Measurements from ENCODE around the gene COG5.

The COG5 gene

DNA sequence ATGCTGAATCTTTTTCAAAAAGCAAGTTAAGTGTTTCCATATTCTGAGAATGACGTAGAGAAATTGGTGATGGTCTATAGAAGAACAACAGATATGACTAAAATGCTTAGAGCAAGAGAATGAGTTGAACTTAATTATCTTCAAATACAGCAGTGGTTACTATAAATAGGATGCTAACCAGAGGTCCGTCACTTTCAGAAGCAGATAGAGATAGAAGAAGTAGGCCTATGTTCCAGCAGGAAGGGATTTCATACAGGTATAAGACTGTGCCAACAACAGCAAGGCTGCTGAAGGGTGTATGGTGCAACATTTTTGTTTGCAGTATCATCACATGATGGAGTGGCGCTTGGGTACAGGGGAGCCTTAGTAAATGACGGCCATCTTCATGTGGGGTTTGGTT, 326.3 kb downstream of the COG5 start:
- H3K9me2 ChIP-seq (replicated peaks; ENCODE audit: control insufficient read depth, low read length) = no peaks in the 10 kb centered on the region

DNA sequence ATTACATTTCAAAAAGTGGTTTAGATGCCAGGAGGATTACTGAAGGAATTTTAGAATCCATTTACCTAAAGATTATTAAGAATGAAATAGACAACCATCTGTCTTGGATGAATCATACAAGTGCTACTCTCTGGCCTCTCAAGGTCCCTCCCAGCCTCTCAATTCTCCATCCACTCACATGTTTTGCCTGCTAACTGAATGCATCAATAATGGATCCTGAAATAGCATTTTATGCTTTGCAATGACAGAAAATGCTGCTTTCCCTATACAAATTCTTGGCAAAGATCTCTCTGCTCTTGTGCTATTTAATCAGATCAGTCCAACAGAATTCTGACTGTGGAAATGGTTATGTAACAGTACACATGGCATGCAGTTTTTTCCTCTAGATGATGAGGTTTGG, 326.9 kb downstream of the COG5 start:
- Histone ChIP-seq H3K9me3 (ENCODE audit: control insufficient read depth, insufficient read depth, low read length) (no peaks in the 10 kb centered on the region), H3K79me2 (ENCODE audit: control insufficient read depth, low read length) (no peaks in the 10 kb centered on the region), H3K4me2 (ENCODE audit: low read length) (no peak overlapping the region), H3K27me3 (ENCODE audit: control insufficient read depth, low read length) (no peaks in the 10 kb centered on the region), H3K4me1 (ENCODE audit: control insufficient read depth, low read length) (peaks cover 8% of the 10 kb centered on the region), H4K20me1 (ENCODE audit: control insufficient read depth, insufficient read depth, low read depth, low read length) (no peaks in the 10 kb centered on the region), H3K4me3 (ENCODE audit: low read length) (no peak overlapping the region), H3K36me3 (ENCODE audit: control insufficient read depth, low read length) (no peaks in the 10 kb centered on the region), H3K9me2 (replicated peaks; ENCODE audit: control insufficient read depth, low read length) (no peaks in the 10 kb centered on the region), H3K27ac (ENCODE audit: low read depth, low read length) (no peak overlapping the region), H3F3A (ENCODE audit: control insufficient read depth, insufficient read depth) (no peaks in the 10 kb centered on the region)
- TF ChIP-seq CTCF (IDR thresholded peaks at IDR 0.05; ENCODE audit: low read depth, low read length, poor library complexity, severe bottlenecking) = no peak
- no peak for TF ChIP-seq EZH2phosphoT487 (IDR thresholded peaks at IDR 0.05; ENCODE audit: borderline replicate concordance, low read length)

More for the DNA sequence above, 326.3 kb downstream of the COG5 start:
- Histone ChIP-seq H3K4me1 (ENCODE audit: control insufficient read depth, low read length) (peaks cover 8% of the 10 kb centered on the region), H3K27ac (ENCODE audit: low read depth, low read length) (no peak overlapping the region), H3K4me3 (ENCODE audit: low read length) (no peak overlapping the region), H3F3A (ENCODE audit: control insufficient read depth, insufficient read depth) (no peaks in the 10 kb centered on the region), H4K20me1 (ENCODE audit: control insufficient read depth, insufficient read depth, low read depth, low read length) (no peaks in the 10 kb centered on the region), H3K79me2 (ENCODE audit: control insufficient read depth, low read length) (no peaks in the 10 kb centered on the region), H3K9me3 (ENCODE audit: control insufficient read depth, insufficient read depth, low read length) (no peaks in the 10 kb centered on the region), H3K36me3 (ENCODE audit: control insufficient read depth, low read length) (no peaks in the 10 kb centered on the region), H3K27me3 (ENCODE audit: control insufficient read depth, low read length) (no peaks in the 10 kb centered on the region), H3K4me2 (ENCODE audit: low read length) (no peak overlapping the region)
- no peak for TF ChIP-seq CTCF (IDR thresholded peaks at IDR 0.05; ENCODE audit: low read depth, low read length, poor library complexity, severe bottlenecking)
- TF ChIP-seq EZH2phosphoT487 (IDR thresholded peaks at IDR 0.05; ENCODE audit: borderline replicate concordance, low read length) = no peak

DNA sequence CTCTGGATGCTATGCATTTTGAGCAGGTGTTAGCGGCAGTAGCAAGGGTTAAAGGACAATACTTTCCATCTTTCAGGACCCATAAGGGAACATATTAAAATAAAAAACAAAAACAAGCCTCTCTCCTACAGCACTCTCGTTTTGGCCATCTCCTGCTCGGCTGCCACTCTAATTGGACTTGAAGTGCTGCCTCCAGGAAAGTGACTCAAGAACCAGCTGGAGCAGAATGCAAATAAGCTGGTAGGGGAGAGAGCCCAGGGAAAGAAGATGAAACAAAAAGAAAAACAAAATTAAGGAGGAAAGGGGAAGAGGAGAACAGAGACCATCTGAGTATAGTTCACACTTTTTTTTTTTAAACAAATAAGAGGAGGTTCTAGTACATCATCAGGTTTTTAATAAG, 329.3 kb downstream of the COG5 start:
- H3K27ac ChIP-seq (ENCODE audit: low read depth, low read length) = no peak overlapping the region
- no peaks in the 10 kb centered on the region for H3K9me3 ChIP-seq (ENCODE audit: control insufficient read depth, insufficient read depth, low read length)
- H3K4me2 ChIP-seq (ENCODE audit: low read length) = no peak overlapping the region
- TF ChIP-seq EZH2phosphoT487 (IDR thresholded peaks at IDR 0.05; ENCODE audit: borderline replicate concordance, low read length) (no peak), CTCF (IDR thresholded peaks at IDR 0.05; ENCODE audit: low read depth, low read length, poor library complexity, severe bottlenecking) (no peak)
- no peaks in the 10 kb centered on the region for H3K9me2 ChIP-seq (replicated peaks; ENCODE audit: control insufficient read depth, low read length)
- no peak overlapping the region for H3K4me3 ChIP-seq (ENCODE audit: low read length)
- H3K36me3 ChIP-seq (ENCODE audit: control insufficient read depth, low read length) = no peaks in the 10 kb centered on the region
- H3K27me3 ChIP-seq (ENCODE audit: control insufficient read depth, low read length) = no peaks in the 10 kb centered on the region
- H3F3A ChIP-seq (ENCODE audit: control insufficient read depth, insufficient read depth) = no peaks in the 10 kb centered on the region
- H4K20me1 ChIP-seq (ENCODE audit: control insufficient read depth, insufficient read depth, low read depth, low read length) = no peaks in the 10 kb centered on the region
- H3K4me1 ChIP-seq (ENCODE audit: control insufficient read depth, low read length) = peaks cover 14% of the 10 kb centered on the region
- no peaks in the 10 kb centered on the region for H3K79me2 ChIP-seq (ENCODE audit: control insufficient read depth, low read length)

GRCh38 chr7:107233981-107234380, 329.7 kb downstream of the COG5 start:
- no peak overlapping the region for H3K4me3 ChIP-seq (ENCODE audit: low read length)
- no peak overlapping the region for H3K4me2 ChIP-seq (ENCODE audit: low read length)
- no peaks in the 10 kb centered on the region for H3F3A ChIP-seq (ENCODE audit: control insufficient read depth, insufficient read depth)
- no peaks in the 10 kb centered on the region for H3K79me2 ChIP-seq (ENCODE audit: control insufficient read depth, low read length)
- TF ChIP-seq CTCF (IDR thresholded peaks at IDR 0.05; ENCODE audit: low read depth, low read length, poor library complexity, severe bottlenecking) (no peak), EZH2phosphoT487 (IDR thresholded peaks at IDR 0.05; ENCODE audit: borderline replicate concordance, low read length) (no peak)
- H3K27me3 ChIP-seq (ENCODE audit: control insufficient read depth, low read length) = no peaks in the 10 kb centered on the region
- no peaks in the 10 kb centered on the region for H4K20me1 ChIP-seq (ENCODE audit: control insufficient read depth, insufficient read depth, low read depth, low read length)
- no peaks in the 10 kb centered on the region for H3K36me3 ChIP-seq (ENCODE audit: control insufficient read depth, low read length)
- H3K9me3 ChIP-seq (ENCODE audit: control insufficient read depth, insufficient read depth, low read length) = no peaks in the 10 kb centered on the region
- H3K9me2 ChIP-seq (replicated peaks; ENCODE audit: control insufficient read depth, low read length) = no peaks in the 10 kb centered on the region
- peaks cover 14% of the 10 kb centered on the region for H3K4me1 ChIP-seq (ENCODE audit: control insufficient read depth, low read length)
- H3K27ac ChIP-seq (ENCODE audit: low read depth, low read length) = no peak overlapping the region

All from DOHH2 (cell line).